OCI-LY3 (cell line): ENCODE measurements around the gene METTL1.
A peak's percentile ranks its signal among the peaks of the same experiment; 100 is the strongest.
"Not testable (repeated sequence)": the region's sequence is repeated elsewhere in the genome, so short reads cannot be mapped to it uniquely, and the experiment has no call there.

Experiments
- H2AFZ ChIP-seq: fragments of 200-600, 300-600 bp; shearing (Covaris generic); 2 replicates; pipeline ENCODE4 v1.6.0; 2014; ENCODE audit warnings: antibody characterized with exemption, low read depth, low read length
- H3K27ac ChIP-seq: fragments of 200-600, 300-600 bp; sonication (generic); 2 replicates; pipeline ENCODE4 v1.5.1; 2014; ENCODE audit warnings: mild to moderate bottlenecking, low read length, moderate library complexity, mixed read lengths
- H3K27me3 ChIP-seq: fragments of 200-600, 300-600 bp; sonication (generic); 2 replicates; pipeline ENCODE4 v1.6.1; 2014; ENCODE audit warnings: low read depth, low read length, mixed read lengths
- H3K36me3 ChIP-seq: fragments of 200-600, 300-600 bp; sonication (generic); replicated peaks from 2 replicates; pipeline ENCODE3; 2014; ENCODE audit warnings: low read depth, low read length, mixed read lengths
- H3K4me1 ChIP-seq: fragments of 300-600, 200-600 bp; sonication (generic); 2 replicates; pipeline ENCODE4 v1.6.1; 2014; ENCODE audit warnings: low read length, mixed read lengths
- H3K4me2 ChIP-seq: fragments of 200-600, 300-600 bp; sonication (generic); 2 replicates; pipeline ENCODE4 v1.6.1; 2014; ENCODE audit warnings: low read length, mixed read lengths
- H3K4me3 ChIP-seq: fragments of 300-600, 200-600 bp; sonication (generic); 2 replicates; pipeline ENCODE4 v1.5.1; 2014; ENCODE audit warnings: antibody characterized with exemption, mild to moderate bottlenecking, low read length, moderate library complexity
- H3K79me2 ChIP-seq: fragments of 300-600, 200-600 bp; shearing (Covaris generic); 2 replicates; pipeline ENCODE4 v1.6.1; 2014; ENCODE audit warnings: mild to moderate bottlenecking, low read length, mixed read lengths
- H3K9ac ChIP-seq: fragments of 300-600, 200-600 bp; shearing (Covaris generic); 2 replicates; pipeline ENCODE4 v1.6.0; 2014; ENCODE audit warnings: mild to moderate bottlenecking, low read length, moderate library complexity
- H3K9me3 ChIP-seq: fragments of 200-600, 300-600 bp; shearing (Covaris generic); 2 replicates; pipeline ENCODE4 v1.6.1; 2014; ENCODE audit warnings: low read length, mixed read lengths; ENCODE audit not compliant: insufficient read depth
- H4K20me1 ChIP-seq: fragments of 200-600, 300-600 bp; sonication (generic); 2 replicates; pipeline ENCODE4 v1.6.1; 2016; ENCODE audit warnings: low read length, mixed read lengths; ENCODE audit not compliant: insufficient read depth
- CTCF ChIP-seq: fragments of 200-600, 300-600 bp; sonication (generic); IDR thresholded peaks from 2 replicates; pipeline ENCODE4 v1.5.1; 2014; ENCODE audit warnings: antibody characterized with exemption, low read length, low read depth
- EZH2phosphoT487 ChIP-seq: fragments of 200-600 bp; shearing (Covaris generic); IDR thresholded peaks from 2 replicates; pipeline ENCODE4 v1.6.1; 2018; ENCODE audit warnings: antibody characterized with exemption, mixed run types, low read depth

Gene METTL1

GRCh38 chr12:57771873-57772428 is at the start of gene METTL1:
METTL1 (minus strand) TSS chr12:57772105; CDS start chr12:57772083, 22 bp downstream.
- Histone ChIP-seq H3K9ac (peak within 1 kb of the TSS; percentile 77), H3K27ac (peak within 1 kb of the TSS; percentile 70), H3K27me3 (no peaks in the 10 kb centered on the region), H3K36me3 (peaks cover 23% of the 10 kb centered on the region), H3K4me3 (peak within 1 kb of the TSS; percentile 78), H3K79me2 (peaks cover 12% of the 10 kb centered on the region), H4K20me1 (no peaks in the 10 kb centered on the region), H3K4me1 (peaks cover 9% of the 10 kb centered on the region), H3K9me3 (no peaks in the 10 kb centered on the region), H3K4me2 (peak within 1 kb of the TSS; percentile 80), H2AFZ (peak within 1 kb of the TSS; percentile 79)
- TF ChIP-seq EZH2phosphoT487 (no peak), CTCF (no peak)

GRCh38 chr12:57821015-57821414 is 49.1 kb upstream of the METTL1 start:
- not testable (repeated sequence) for H3K27ac ChIP-seq, H3K4me2 ChIP-seq, H3K9ac ChIP-seq, H3K79me2 ChIP-seq, H3K4me3 ChIP-seq, H3K4me1 ChIP-seq, H2AFZ ChIP-seq, H3K27me3 ChIP-seq, H3K9me3 ChIP-seq, H4K20me1 ChIP-seq
- H3K36me3 ChIP-seq: peaks cover 28% of the 10 kb centered on the region

- H3K4me1 ChIP-seq, H3K27me3 ChIP-seq, H3K9me3 ChIP-seq, H3K9ac ChIP-seq, H3K79me2 ChIP-seq, H3K27ac ChIP-seq, H4K20me1 ChIP-seq, H3K4me3 ChIP-seq, H3K4me2 ChIP-seq, H2AFZ ChIP-seq: not testable (repeated sequence)
- H3K36me3 ChIP-seq: peaks cover 23% of the 10 kb centered on the region
Observed at GRCh38 chr12:57820119-57820518, 48.2 kb upstream of the METTL1 start.

- H3K4me3 ChIP-seq, H3K27ac ChIP-seq, H3K79me2 ChIP-seq, H3K4me1 ChIP-seq, H3K9ac ChIP-seq, H3K9me3 ChIP-seq, H2AFZ ChIP-seq, H4K20me1 ChIP-seq, H3K27me3 ChIP-seq, H3K4me2 ChIP-seq: not testable (repeated sequence)
- H3K36me3 ChIP-seq: peaks cover 11% of the 10 kb centered on the region
Observed at GRCh38 chr12:57817990-57818331, 46.1 kb upstream of the METTL1 start.

GRCh38 chr12:57817261-57817989 is 45.5 kb upstream of the METTL1 start:
- no peak overlapping the region for H3K4me3 ChIP-seq
- TF ChIP-seq CTCF (no peak), EZH2phosphoT487 (no peak)
- no peak overlapping the region for H3K9ac ChIP-seq
- H2AFZ ChIP-seq: no peak overlapping the region
- H3K36me3 ChIP-seq: peaks cover 8% of the 10 kb centered on the region
- no peaks in the 10 kb centered on the region for H3K27me3 ChIP-seq
- no peaks in the 10 kb centered on the region for H3K79me2 ChIP-seq
- no peaks in the 10 kb centered on the region for H3K9me3 ChIP-seq
- no peaks in the 10 kb centered on the region for H4K20me1 ChIP-seq
- H3K4me1 ChIP-seq: no peaks in the 10 kb centered on the region
- no peak overlapping the region for H3K4me2 ChIP-seq
- H3K27ac ChIP-seq: no peak overlapping the region
